Mammary epithelial cell (primary cell): ENCODE results near the gene RBM39.

ENCODE experiments used
- EZH2 ChIP-seq: IDR thresholded peaks from 2 replicates; pipeline ENCODE4 v1.6.1; 2012; ENCODE audit warnings: low read length, inconsistent platforms, borderline replicate concordance
- TF ChIP-seq, protein P1 (sequence below), 2 donors: IDR thresholded peaks in 1 of 2; conservative IDR thresholded peaks in 1 of 2; 2 replicates each; pipeline ENCODE4 v1.5.1; 2011 to 2012; ENCODE audit warnings: inconsistent platforms in 2 of 2, low read length in 2 of 2, mild to moderate bottlenecking in 2 of 2, control low read depth in 1 of 2, low read depth in 1 of 2; ENCODE audit not compliant: insufficient read depth in 1 of 2; ENCODE audit errors: extremely low read depth in 1 of 2

DNA sequence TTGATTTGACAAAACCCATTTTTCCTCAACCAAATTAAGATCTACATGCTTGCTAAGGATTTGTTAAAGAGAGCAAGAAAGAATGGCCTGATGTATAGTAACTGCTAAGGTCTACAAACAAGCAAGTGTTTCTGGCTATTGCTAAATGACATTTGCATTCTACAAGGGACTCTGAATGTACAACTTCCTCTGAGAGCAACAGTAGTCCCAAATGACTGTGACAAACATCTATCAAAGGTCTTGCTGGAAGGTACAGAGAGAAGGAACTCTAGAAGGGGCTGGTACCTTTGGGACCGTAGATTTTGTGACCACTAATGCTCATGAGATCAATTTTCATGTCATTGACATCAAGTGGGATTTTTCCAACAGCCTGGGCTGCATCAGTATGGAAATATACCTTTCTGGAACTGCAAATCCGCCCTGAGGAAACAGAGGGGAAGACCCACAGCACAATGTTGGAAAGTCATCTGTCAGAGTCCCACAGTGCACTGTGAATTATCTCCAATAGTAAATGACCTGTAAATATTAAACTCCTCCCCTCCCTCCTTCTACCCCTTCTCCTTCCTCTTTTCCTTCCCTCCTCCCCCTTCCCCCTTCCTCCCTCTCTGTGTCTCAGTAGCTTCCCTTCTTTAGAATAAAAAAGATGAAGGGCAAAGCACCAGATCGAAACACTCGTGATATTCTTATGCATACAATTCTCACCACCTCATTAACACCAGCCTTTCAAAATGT is 61.4 kb downstream of the RBM39 start:
- TF ChIP-seq, protein P1, sequence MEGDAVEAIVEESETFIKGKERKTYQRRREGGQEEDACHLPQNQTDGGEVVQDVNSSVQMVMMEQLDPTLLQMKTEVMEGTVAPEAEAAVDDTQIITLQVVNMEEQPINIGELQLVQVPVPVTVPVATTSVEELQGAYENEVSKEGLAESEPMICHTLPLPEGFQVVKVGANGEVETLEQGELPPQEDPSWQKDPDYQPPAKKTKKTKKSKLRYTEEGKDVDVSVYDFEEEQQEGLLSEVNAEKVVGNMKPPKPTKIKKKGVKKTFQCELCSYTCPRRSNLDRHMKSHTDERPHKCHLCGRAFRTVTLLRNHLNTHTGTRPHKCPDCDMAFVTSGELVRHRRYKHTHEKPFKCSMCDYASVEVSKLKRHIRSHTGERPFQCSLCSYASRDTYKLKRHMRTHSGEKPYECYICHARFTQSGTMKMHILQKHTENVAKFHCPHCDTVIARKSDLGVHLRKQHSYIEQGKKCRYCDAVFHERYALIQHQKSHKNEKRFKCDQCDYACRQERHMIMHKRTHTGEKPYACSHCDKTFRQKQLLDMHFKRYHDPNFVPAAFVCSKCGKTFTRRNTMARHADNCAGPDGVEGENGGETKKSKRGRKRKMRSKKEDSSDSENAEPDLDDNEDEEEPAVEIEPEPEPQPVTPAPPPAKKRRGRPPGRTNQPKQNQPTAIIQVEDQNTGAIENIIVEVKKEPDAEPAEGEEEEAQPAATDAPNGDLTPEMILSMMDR (conservative IDR thresholded peaks at IDR 0.05 in 1 of 2, IDR thresholded peaks at IDR 0.05 in 1 of 2; ENCODE audit: extremely low read depth in 1 of 2, insufficient read depth in 1 of 2, low read depth in 1 of 2, low read length in 2 of 2), result no peak
- TF ChIP-seq EZH2, result no peak
